ENCODE results near the gene SIGLEC12.
"Not testable (repeated sequence)": the region's sequence is repeated elsewhere in the genome, so short reads cannot be mapped to it uniquely, and the experiment has no call there.

Gene SIGLEC12

GRCh38 chr19:51503286-51503817, 1.8 kb upstream of the SIGLEC12 start:
- no peak overlapping the region for H3K4me3 ChIP-seq (ENCODE audit: low read depth, low read length)
- H3K9me3 ChIP-seq (ENCODE audit: control insufficient read depth, low read length), result no peaks in the 10 kb centered on the region
- no peak overlapping the region for H3K27ac ChIP-seq
- no peak for TF ChIP-seq CTCF (IDR thresholded peaks at IDR 0.05)
- no peaks in the 10 kb centered on the region for H3K36me3 ChIP-seq (ENCODE audit: control insufficient read depth, insufficient read depth, low read length)
- H3K79me2 ChIP-seq, result no peaks in the 10 kb centered on the region
- no peak overlapping the region for H2AFZ ChIP-seq
- no peak overlapping the region for H3K4me2 ChIP-seq (ENCODE audit: low read length)
- H3K9ac ChIP-seq, result no peak overlapping the region
- H3K27me3 ChIP-seq (ENCODE audit: control insufficient read depth, insufficient read depth, low read length), result no peaks in the 10 kb centered on the region
- no peaks in the 10 kb centered on the region for H3K4me1 ChIP-seq

GRCh38 chr19:51500931-51501330, 669 bp downstream of the SIGLEC12 start:
- not testable (repeated sequence) for H3K36me3 ChIP-seq (ENCODE audit: control insufficient read depth, insufficient read depth, low read length); H3K4me2 ChIP-seq (ENCODE audit: low read length); H2AFZ ChIP-seq; H3K9ac ChIP-seq; H3K79me2 ChIP-seq; H3K4me3 ChIP-seq (ENCODE audit: low read depth, low read length); H3K4me1 ChIP-seq; H3K9me3 ChIP-seq (ENCODE audit: control insufficient read depth, low read length); H3K27ac ChIP-seq; H3K27me3 ChIP-seq (ENCODE audit: control insufficient read depth, insufficient read depth, low read length)

- Histone ChIP-seq H3K36me3 (ENCODE audit: control insufficient read depth, insufficient read depth, low read length) (no peaks in the 10 kb centered on the region), H3K4me3 (ENCODE audit: low read depth, low read length) (no peak overlapping the region), H3K27me3 (ENCODE audit: control insufficient read depth, insufficient read depth, low read length) (no peaks in the 10 kb centered on the region), H2AFZ (no peak overlapping the region), H3K79me2 (no peaks in the 10 kb centered on the region), H3K4me2 (ENCODE audit: low read length) (no peak overlapping the region), H3K27ac (no peak overlapping the region), H3K9me3 (ENCODE audit: control insufficient read depth, low read length) (no peaks in the 10 kb centered on the region), H3K4me1 (no peaks in the 10 kb centered on the region), H3K9ac (no peak overlapping the region)
- TF ChIP-seq CTCF (IDR thresholded peaks at IDR 0.05), result no peak
Observed at GRCh38 chr19:51497666-51498065, 3.9 kb downstream of the SIGLEC12 start.

- H3K4me1 ChIP-seq, result no peaks in the 10 kb centered on the region
- no peaks in the 10 kb centered on the region for H3K9me3 ChIP-seq (ENCODE audit: control insufficient read depth, low read length)
- no peak overlapping the region for H2AFZ ChIP-seq
- H3K36me3 ChIP-seq (ENCODE audit: control insufficient read depth, insufficient read depth, low read length), result no peaks in the 10 kb centered on the region
- no peak for TF ChIP-seq CTCF (IDR thresholded peaks at IDR 0.05)
- no peak overlapping the region for H3K27ac ChIP-seq
- H3K79me2 ChIP-seq, result no peaks in the 10 kb centered on the region
- no peaks in the 10 kb centered on the region for H3K27me3 ChIP-seq (ENCODE audit: control insufficient read depth, insufficient read depth, low read length)
- no peak overlapping the region for H3K9ac ChIP-seq
- no peak overlapping the region for H3K4me2 ChIP-seq (ENCODE audit: low read length)
- H3K4me3 ChIP-seq (ENCODE audit: low read depth, low read length), result no peak overlapping the region
Observed at GRCh38 chr19:51493776-51494175, 7.8 kb downstream of the SIGLEC12 start.

- Histone ChIP-seq H3K27ac (no peak overlapping the region), H3K27me3 (ENCODE audit: control insufficient read depth, insufficient read depth, low read length) (no peaks in the 10 kb centered on the region), H3K79me2 (no peaks in the 10 kb centered on the region), H3K9me3 (ENCODE audit: control insufficient read depth, low read length) (no peaks in the 10 kb centered on the region), H3K4me1 (no peaks in the 10 kb centered on the region), H3K36me3 (ENCODE audit: control insufficient read depth, insufficient read depth, low read length) (no peaks in the 10 kb centered on the region), H3K4me3 (ENCODE audit: low read depth, low read length) (no peak overlapping the region), H2AFZ (no peak overlapping the region), H3K9ac (no peak overlapping the region), H3K4me2 (ENCODE audit: low read length) (no peak overlapping the region)
- TF ChIP-seq CTCF (IDR thresholded peaks at IDR 0.05), result no peak
Observed at GRCh38 chr19:51491586-51491985, 10.0 kb downstream of the SIGLEC12 start.
